GM18519 (cell line): Measurements from ENCODE around the gene IMMP2L.
"Not testable (repeated sequence)": the region's sequence is repeated elsewhere in the genome, so short reads cannot be mapped to it uniquely, and the experiment has no call there.

Experiments used
- ATAC-seq: cut with Tn5 transposase; IDR thresholded peaks from one replicate; pipeline ENCODE4 v1.9.1; 2021; ENCODE audit warnings: mild to moderate bottlenecking, moderate library complexity; ENCODE audit not compliant: unreplicated experiment, low FRiP score

The IMMP2L gene

GRCh38 chr7:110724811-110725210 lies 837.5 kb downstream of the IMMP2L start:
- ATAC-seq, result no peak

- ATAC-seq, result no peak
Measured at GRCh38 chr7:110721395-110721794, 840.9 kb downstream of the IMMP2L start.

- no peak for ATAC-seq
Measured at GRCh38 chr7:110720626-110721025, 841.7 kb downstream of the IMMP2L start.

GRCh38 chr7:110719741-110720140 lies 842.6 kb downstream of the IMMP2L start:
- ATAC-seq, result no peak

- no peak for ATAC-seq
Measured at GRCh38 chr7:110718503-110719205, 843.6 kb downstream of the IMMP2L start.

- ATAC-seq, result no peak
Measured at GRCh38 chr7:110704225-110704624, 858.1 kb downstream of the IMMP2L start.

- no peak for ATAC-seq
Measured at GRCh38 chr7:110698576-110698975, 863.7 kb downstream of the IMMP2L start.

GRCh38 chr7:110693344-110693743 lies 868.9 kb downstream of the IMMP2L start:
- no peak for ATAC-seq

- ATAC-seq, result no peak
Measured at GRCh38 chr7:110688908-110689307, 873.4 kb downstream of the IMMP2L start.

GRCh38 chr7:110685899-110686298 lies 876.4 kb downstream of the IMMP2L start:
- ATAC-seq, result no peak

- no peak for ATAC-seq
Measured at GRCh38 chr7:110681941-110682340, 880.4 kb downstream of the IMMP2L start.

- no peak for ATAC-seq
Measured at GRCh38 chr7:110677405-110677804, 884.9 kb downstream of the IMMP2L start.

- no peak for ATAC-seq
Measured at GRCh38 chr7:110676785-110677184, 885.5 kb downstream of the IMMP2L start.

GRCh38 chr7:110675383-110676103 lies 886.7 kb downstream of the IMMP2L start:
- ATAC-seq, result no peak

- no peak for ATAC-seq
Measured at GRCh38 chr7:110673148-110673547, 889.1 kb downstream of the IMMP2L start.

GRCh38 chr7:110669410-110669809 lies 892.9 kb downstream of the IMMP2L start:
- no peak for ATAC-seq

GRCh38 chr7:110664803-110665202 lies 897.5 kb downstream of the IMMP2L start:
- no peak for ATAC-seq

- not testable (repeated sequence) for ATAC-seq
Measured at GRCh38 chr7:110660637-110661036, 901.7 kb downstream of the IMMP2L start.

GRCh38 chr7:110650328-110650727 lies 912.0 kb downstream of the IMMP2L start:
- no peak for ATAC-seq

GRCh38 chr7:110647266-110647665 lies 915.0 kb downstream of the IMMP2L start:
- no peak for ATAC-seq

- no peak for ATAC-seq
Measured at GRCh38 chr7:110646804-110647203, 915.5 kb downstream of the IMMP2L start.

- ATAC-seq, result no peak
Measured at GRCh38 chr7:110645616-110646015, 916.7 kb downstream of the IMMP2L start.
